Heart right ventricle (tissue), 16 donors: ENCODE measurements around the gene AUP1. TPM values are rescaled to one million over a fixed set of nuclear protein-coding genes. Genes with fewer than 3 reads are reported as not detected.
A peak's percentile ranks its signal among the peaks of the same experiment; 100 is the strongest.

Experiments
- ATAC-seq, 8 donors: fragments of 200-7000 bp; cut with Tn5 transposase; one replicate each; pipeline ENCODE4 v1.9.1; 2020; ENCODE audit warnings: mild to moderate bottlenecking in 8 of 8, moderate library complexity in 8 of 8, moderate number of reproducible peaks in 1 of 8
- DNase-seq, 2 donors: peaks; one replicate each; pipeline ENCODE4 v3.0.0-alpha.2; 2020
- H3K27ac ChIP-seq, 10 donors: fragments of 200-600 bp; sonication (generic) in 2 of 10; one replicate each; pipeline versions ENCODE4 v1.5.0 to v1.8.0; 2020 to 2022; ENCODE audit warnings: mild to moderate bottlenecking in 3 of 10
- H3K27me3 ChIP-seq, 7 donors: fragments of 200-600 bp; one replicate each; pipeline ENCODE4 v1.8.0; 2021 to 2022; ENCODE audit warnings: mild to moderate bottlenecking in 2 of 7
- H3K36me3 ChIP-seq, 9 donors: fragments of 200-600 bp; sonication (generic) in 1 of 9; one replicate each; pipeline versions ENCODE4 v1.5.0 to v1.8.0; 2020 to 2022; ENCODE audit warnings: mild to moderate bottlenecking in 2 of 9
- H3K4me1 ChIP-seq, 9 donors: fragments of 200-600 bp; sonication (generic) in 1 of 9; one replicate each; pipeline versions ENCODE4 v1.5.0 to v1.8.0; 2020 to 2022; ENCODE audit warnings: mild to moderate bottlenecking in 4 of 9
- H3K4me3 ChIP-seq, 10 donors: fragments of 200-600 bp; sonication (generic) in 2 of 10; one replicate each; pipeline versions ENCODE4 v1.5.0 to v1.8.0; 2020 to 2022; ENCODE audit warnings: mild to moderate bottlenecking in 7 of 10, moderate library complexity in 2 of 10
- H3K9me3 ChIP-seq, 11 donors: fragments of 200-600 bp in 10 of 11; sonication (generic) in 2 of 11; one replicate each; pipeline versions ENCODE4 v1.5.0 to v1.8.0; 2013 to 2022; ENCODE audit warnings: mild to moderate bottlenecking in 2 of 11, control low read depth in 1 of 11, moderate library complexity in 1 of 11
- WGBS, 2 donors: extraction: QIAGEN DNeasy Blood & Tissue Kit; methylation state at CpG; one replicate each; pipeline ENCODE4 v1.1.7; 2013; ENCODE audit warnings: inconsistent platforms in 1 of 2; 5-methylcytosine and 5-hydroxymethylcytosine counted together
- intact Hi-C, 10 donors: fragments of 100-400 bp; cut with DNase I; formaldehyde crosslinking; loops; one replicate each; pipeline versions ENCODE4 v1.11.1 to v1.14.2; 2022
- long read RNA-seq, 3 donors: library from polyadenylated mRNA; unstranded; transcript quantifications; one replicate each; pipeline ENCODE4 v2.0.0, GENCODE V29; 2020 to 2021
- polyA plus RNA-seq, 2 donors: library from polyadenylated mRNA; stranded (reverse); fragments of 200-250 nt; gene quantifications; one replicate each; pipeline ENCODE4 v1.2.3, GENCODE V29; 2013
- total RNA-seq, 10 donors: library from RNA; stranded (reverse); fragmentation: NEBNext Ultra II Directional in 3 of 10; extraction: Animal tissue kit (Norgen Biotek cat#: 25700) in 3 of 10; gene quantifications; one replicate each; pipeline versions ENCODE4 v1.2.1 to v1.2.4, GENCODE V29; 2021 to 2023
- TF ChIP-seq, protein P1 (sequence below), 9 donors: fragments of 200-600 bp; sonication (generic) in 2 of 9; IDR thresholded peaks; one replicate each; pipeline versions ENCODE4 v1.5.0 to v1.8.0; 2021 to 2022; ENCODE audit warnings: antibody characterized with exemption in 9 of 9, mild to moderate bottlenecking in 5 of 9, moderate library complexity in 1 of 9
- donor health status: Arrhythmogenic right ventricular cardiomyopathy.
- donor health status: ischemic (EF 13 %, LVEDD 7.1; RV severe dilation, severe dysfunction).
- donor health status: healthy with polysubstance abuse.
- donor health status: DM: no; HTN: yes; CAD: no.
- donor health status: DM: no; HTN: no; CAD: no.
- donor health status: ischemic (EF 25% LVEDD 6.9; RV normal size, moderate dysfunction).
- donor health status: ischemic (EF 25% LVEDD 5.7; RV mildly dilated, moderate dysfunction).
- donor health status: healthy.
- donor health status: DM: yes; HTN: yes; CAD: no.
- donor health status: Ischemic cardiomyopathy.
- donor health status: ischemic (EF 35%, LVEDD 5.7; RV mildly dilated, moderate dysfunction).
- donor health status: nonischemic (EF 11% LVEDD 7.7; RV severe dilation, severe dysfunction).
- donor health status: DM: yes; HTN: yes; CAD: no.
- donor health status: PGD.
- donor health status: ischemic (EF 29% LVEDD 5.4; RV normal size, mild dysfunction).
- donor health status: nonischemic (EF 23%, LVEDD 6.1; RV moderate dilation, normal function).

AUP1 gene, protein sequence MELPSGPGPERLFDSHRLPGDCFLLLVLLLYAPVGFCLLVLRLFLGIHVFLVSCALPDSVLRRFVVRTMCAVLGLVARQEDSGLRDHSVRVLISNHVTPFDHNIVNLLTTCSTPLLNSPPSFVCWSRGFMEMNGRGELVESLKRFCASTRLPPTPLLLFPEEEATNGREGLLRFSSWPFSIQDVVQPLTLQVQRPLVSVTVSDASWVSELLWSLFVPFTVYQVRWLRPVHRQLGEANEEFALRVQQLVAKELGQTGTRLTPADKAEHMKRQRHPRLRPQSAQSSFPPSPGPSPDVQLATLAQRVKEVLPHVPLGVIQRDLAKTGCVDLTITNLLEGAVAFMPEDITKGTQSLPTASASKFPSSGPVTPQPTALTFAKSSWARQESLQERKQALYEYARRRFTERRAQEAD
- total RNA-seq (10 to 100 TPM; 31.4 to 74.2 (median 38.2) TPM), polyA plus RNA-seq (100 to 1,000 TPM; 163 TPM)
- long read RNA-seq, donor 1, transcript AUP1-201 (12 exons, 1,695 nt) = major isoform, 84 of 139 reads
- long read RNA-seq, donor 1, transcript AUP1-204 (11 exons, 1,645 nt) = minor isoform, 5 of 139 reads
- long read RNA-seq, donor 1, partial matches to known transcripts = 15 of 139 reads
- long read RNA-seq, donor 1, other reads (novel, unspliced or antisense) = 32 of 139 reads
- long read RNA-seq, donor 2, transcript AUP1-201 (12 exons, 1,695 nt) = major isoform, 61 of 106 reads
- long read RNA-seq, donor 2, partial matches to known transcripts = 10 of 106 reads
- long read RNA-seq, donor 2, other reads (novel, unspliced or antisense) = 28 of 106 reads
- long read RNA-seq, donor 3, transcript AUP1-201 (12 exons, 1,695 nt) = major isoform, 272 of 331 reads
- long read RNA-seq, donor 3, transcript AUP1-204 (11 exons, 1,645 nt) = minor isoform, 9 of 331 reads
- long read RNA-seq, donor 3, partial matches to known transcripts = 14 of 331 reads
- long read RNA-seq, donor 3, other reads (novel, unspliced or antisense) = 31 of 331 reads

DNA sequence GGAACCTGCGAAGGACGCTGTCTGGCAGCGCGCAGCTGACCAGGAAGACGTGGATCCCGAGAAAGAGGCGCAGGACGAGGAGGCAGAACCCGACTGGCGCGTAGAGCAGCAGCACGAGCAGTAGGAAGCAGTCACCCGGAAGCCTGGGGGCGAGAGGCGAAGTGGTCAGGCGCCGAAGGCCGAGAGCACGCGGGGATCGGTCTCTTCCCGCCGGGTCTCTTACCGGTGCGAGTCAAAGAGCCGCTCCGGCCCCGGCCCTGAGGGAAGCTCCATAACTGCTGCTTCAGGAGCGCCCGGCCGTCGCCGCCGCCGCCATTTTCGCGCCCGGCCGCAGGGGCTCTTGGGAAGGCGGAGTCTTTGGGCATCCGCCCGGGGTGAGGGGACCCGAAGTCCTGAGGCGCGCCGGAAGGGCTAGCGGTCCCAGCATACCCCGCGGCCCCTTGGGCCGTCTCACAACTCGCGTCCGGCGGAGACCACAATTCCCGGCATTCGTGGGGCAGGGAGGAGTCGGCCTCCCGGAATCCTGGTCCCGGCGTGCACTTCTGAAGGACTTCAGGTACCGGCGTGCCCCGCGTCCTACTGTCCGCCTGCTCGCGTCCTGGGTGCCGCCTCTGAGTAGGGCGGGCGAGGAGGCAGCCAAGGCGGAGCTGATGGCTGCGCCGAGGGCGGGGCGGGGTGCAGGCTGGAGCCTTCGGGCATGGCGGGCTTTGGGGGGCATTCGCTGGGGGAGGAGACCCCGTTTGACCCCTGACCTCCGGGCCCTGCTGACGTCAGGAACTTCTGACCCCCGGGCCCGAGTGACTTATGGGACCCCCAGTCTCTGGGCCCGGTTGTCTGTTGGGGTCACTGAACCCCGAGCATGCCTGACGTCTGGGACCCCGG lies at the start of gene AUP1, which contains the start of gene HTRA2:
AUP1 (minus strand) TSS at position 350 of the 882 bp plus-strand sequence; CDS start at position 273, 77 bp downstream.
HTRA2 (plus strand) TSS at position 577 of the 882 bp plus-strand sequence; CDS start at position 651, 74 bp downstream.
- Histone ChIP-seq H3K4me3 (peak within 1 kb of the TSS; percentile 63 to 97 (median 88)), H3K27ac (peak within 1 kb of the TSS; percentile 72 to 95 (median 91)), H3K4me1 (peaks cover 12 to 35% (median 31%) of the 10 kb centered on the region in 9 donors), H3K9me3 (no peaks in the 10 kb centered on the region), H3K27me3 (no peaks in the 10 kb centered on the region), H3K36me3 (peaks cover 0 to 66% (median 34%) of the 10 kb centered on the region in 9 donors)
- intact Hi-C loops = loop anchor here in 7 of 10 donors (1.0 to 5.0 kb wide), 7 partner anchors 22 to 58 kb away; partner anchors contain the start of genes TTC31 (in 5 of the 7), CCDC142 (in 2 of the 7), PCGF1 (in 2 of the 7) and DOK1 (in 1 of the 7)
- ATAC-seq = peak; percentile 94 to 98 (median 96)
- peak; percentile 98 for DNase-seq
- 0% methylated on average over 87 of the region's 87 CpGs for WGBS, 2 donors
- TF ChIP-seq, protein P1, sequence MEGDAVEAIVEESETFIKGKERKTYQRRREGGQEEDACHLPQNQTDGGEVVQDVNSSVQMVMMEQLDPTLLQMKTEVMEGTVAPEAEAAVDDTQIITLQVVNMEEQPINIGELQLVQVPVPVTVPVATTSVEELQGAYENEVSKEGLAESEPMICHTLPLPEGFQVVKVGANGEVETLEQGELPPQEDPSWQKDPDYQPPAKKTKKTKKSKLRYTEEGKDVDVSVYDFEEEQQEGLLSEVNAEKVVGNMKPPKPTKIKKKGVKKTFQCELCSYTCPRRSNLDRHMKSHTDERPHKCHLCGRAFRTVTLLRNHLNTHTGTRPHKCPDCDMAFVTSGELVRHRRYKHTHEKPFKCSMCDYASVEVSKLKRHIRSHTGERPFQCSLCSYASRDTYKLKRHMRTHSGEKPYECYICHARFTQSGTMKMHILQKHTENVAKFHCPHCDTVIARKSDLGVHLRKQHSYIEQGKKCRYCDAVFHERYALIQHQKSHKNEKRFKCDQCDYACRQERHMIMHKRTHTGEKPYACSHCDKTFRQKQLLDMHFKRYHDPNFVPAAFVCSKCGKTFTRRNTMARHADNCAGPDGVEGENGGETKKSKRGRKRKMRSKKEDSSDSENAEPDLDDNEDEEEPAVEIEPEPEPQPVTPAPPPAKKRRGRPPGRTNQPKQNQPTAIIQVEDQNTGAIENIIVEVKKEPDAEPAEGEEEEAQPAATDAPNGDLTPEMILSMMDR (IDR thresholded peaks at IDR 0.05) = no peak

DNA sequence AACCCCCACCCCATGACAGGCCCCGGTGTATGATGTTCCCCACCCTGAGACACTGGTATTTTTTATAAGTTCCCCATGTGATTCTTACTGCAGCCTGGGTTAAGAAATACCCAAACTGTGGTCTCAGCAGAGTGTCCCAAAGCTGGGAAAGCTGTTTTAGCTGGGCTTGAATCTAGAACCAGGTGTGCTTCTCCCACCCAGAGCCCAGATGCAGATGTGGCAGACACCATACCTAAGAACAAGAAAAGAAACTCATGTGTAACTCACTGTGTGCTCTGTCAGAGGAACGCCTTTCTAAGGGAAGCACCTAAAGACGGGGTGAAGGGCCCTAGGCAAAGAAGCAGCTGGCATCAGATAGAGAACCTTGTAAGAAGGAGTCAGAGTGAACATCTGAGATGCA lies 48.9 kb upstream of the AUP1 start:
- TF ChIP-seq, protein P1 (IDR thresholded peaks at IDR 0.05) = no peak
- H3K9me3 ChIP-seq = no peaks in the 10 kb centered on the region
- peaks cover 0 to 56% (median 0%) of the 10 kb centered on the region in 9 donors for H3K4me1 ChIP-seq
- intact Hi-C loops = no loop called here
- peak overlapping the region in 1 of 10 donors; percentile 4 for H3K27ac ChIP-seq
- no peak for ATAC-seq
- no peak overlapping the region for H3K4me3 ChIP-seq
- H3K36me3 ChIP-seq = no peaks in the 10 kb centered on the region
- 88 to 93% methylated on average over 3 of the region's 3 CpGs for WGBS, 2 donors
- no peaks in the 10 kb centered on the region for H3K27me3 ChIP-seq
- no peak for DNase-seq

DNA sequence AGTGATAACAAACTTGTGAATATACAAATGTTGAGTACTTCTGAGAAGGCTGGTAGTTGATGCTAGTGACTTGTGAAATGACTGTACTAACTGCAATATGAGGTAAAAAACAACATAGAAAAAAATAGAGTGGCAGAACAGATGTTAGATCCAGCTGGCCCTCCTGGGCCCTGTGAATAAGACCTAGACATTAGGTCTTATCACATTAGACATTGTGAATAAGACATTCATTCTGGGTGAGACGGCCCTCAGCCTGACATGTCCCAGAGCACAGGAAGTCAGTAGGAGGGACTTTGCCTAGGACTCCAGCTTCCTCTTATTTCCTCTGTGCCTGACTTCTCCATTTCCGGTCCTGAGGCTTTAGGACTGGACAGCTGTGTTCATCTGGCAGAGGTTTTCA lies 47.9 kb upstream of the AUP1 start:
- H3K27ac ChIP-seq = peak overlapping the region in 7 of 10 donors; percentile 22 to 80 (median 46)
- no peaks in the 10 kb centered on the region for H3K27me3 ChIP-seq
- peaks cover 0 to 52% (median 0%) of the 10 kb centered on the region in 9 donors for H3K4me1 ChIP-seq
- WGBS, 2 donors = 21 to 36% methylated on average over 2 of the region's 2 CpGs
- DNase-seq = peak in 1 of 2 donors; percentile 20
- no peaks in the 10 kb centered on the region for H3K36me3 ChIP-seq
- intact Hi-C loops = no loop called here
- peak; percentile 65 to 87 (median 76) for ATAC-seq
- TF ChIP-seq, protein P1 (IDR thresholded peaks at IDR 0.05) = no peak
- no peak overlapping the region for H3K4me3 ChIP-seq
- H3K9me3 ChIP-seq = no peaks in the 10 kb centered on the region
